Adrenal gland (tissue), 12 donors: ENCODE data around the gene SPEF1. TPM values are rescaled to one million over a fixed set of nuclear protein-coding genes. Genes with fewer than 3 reads are reported as not detected.

ENCODE experiments used
- DNase-seq, 7 donors: peaks; one replicate each; pipeline ENCODE4 v3.0.0-alpha.2; 2019 to 2020
- H3K27ac ChIP-seq, 5 donors: fragments of 200-600 bp; sonication (generic) in 4 of 5; 1 replicate in 3 of 5; 2 replicates in 2 of 5; pipeline versions ENCODE4 v1.5.1 to v1.8.0; 2016 to 2020; ENCODE audit warnings: mild to moderate bottlenecking in 1 of 5
- H3K27me3 ChIP-seq: fragments of 200-600 bp; 2 replicates; pipeline ENCODE4 v1.8.0; 2021
- H3K36me3 ChIP-seq, 2 donors: fragments of 200-600 bp; replicated peaks in 1 of 2; 1 replicate in 1 of 2; 2 replicates in 1 of 2; pipeline versions ENCODE4 v1.5.1 to v1.8.0; 2018 to 2022
- H3K4me1 ChIP-seq, 2 donors: fragments of 200-600 bp; replicated peaks in 1 of 2; 1 replicate in 1 of 2; 2 replicates in 1 of 2; pipeline versions ENCODE4 v1.5.1 to v1.8.0; 2018 to 2021
- H3K4me3 ChIP-seq, 4 donors: fragments of 200-600 bp; sonication (generic) in 3 of 4; one replicate each; pipeline ENCODE4 v1.5.1; 2016 to 2018
- H3K9me3 ChIP-seq, 3 donors: fragments of 200-600 bp; sonication (generic) in 1 of 3; replicated peaks in 1 of 3; 1 replicate in 2 of 3; 2 replicates in 1 of 3; pipeline versions ENCODE4 v1.5.1 to v1.8.0; 2016 to 2021
- CTCF ChIP-seq, 6 experiments: fragments of 450-650 bp in 4 of 6; fragments of 200-600 bp in 2 of 6; sonication (generic) in 1 of 6; IDR thresholded peaks; 1 replicate in 5 of 6; 2 replicates in 1 of 6; pipeline versions ENCODE4 v1.5.1 to v1.8.0; 2016 to 2021; ENCODE audit warnings: antibody characterized with exemption in 6 of 6, mild to moderate bottlenecking in 2 of 6, moderate library complexity in 1 of 6
- POLR2A ChIP-seq, 2 donors: fragments of 450-650 bp; IDR thresholded peaks; one replicate each; pipeline ENCODE4 v1.6.1; 2017; ENCODE audit warnings: antibody characterized with exemption in 2 of 2, mild to moderate bottlenecking in 2 of 2, moderate library complexity in 1 of 2
- WGBS, 4 donors: extraction: QIAGEN DNeasy Blood & Tissue Kit in 2 of 4; methylation state at CpG; one replicate each; pipeline versions ENCODE4 v1.1.5 to v1.1.7; 2013 to 2017; 5-methylcytosine and 5-hydroxymethylcytosine counted together
- intact Hi-C, 2 donors: fragments of 100-400 bp; cut with DNase I; formaldehyde crosslinking; loops; one replicate each; pipeline versions ENCODE4 v1.14.1 to v1.15.0; 2022 to 2023
- polyA plus RNA-seq, 3 donors: library from polyadenylated mRNA; stranded (reverse); fragments of 200-250 nt in 2 of 3; fragments of 350-450 nt in 1 of 3; fragmentation: Illumina TruSeq in 1 of 3; extraction: RNeasy Lipid Tissue Mini Kit (QIAGEN cat#74804) in 1 of 3; gene quantifications; one replicate each; pipeline ENCODE4 v1.2.3, GENCODE V29; 2013 to 2014
- total RNA-seq, 9 donors: library from RNA; depleted of rRNA in 4 of 9; stranded (reverse); fragments of >200 nt in 4 of 9; fragments of 120-200 nt in 1 of 9; fragmentation: NEBNext Ultra II Directional in 1 of 9; extraction: Animal tissue kit (Norgen Biotek cat#: 25700) in 1 of 9; gene quantifications; one replicate each; pipeline versions ENCODE4 v1.1.0 to v1.2.4, GENCODE V29; 2013 to 2023
- donor health status: healthy with polysubstance abuse.
- donor health status: Bipolar disorder and iron deficiency.
- donor health status: DM: yes; HTN: yes; CAD: no.
- donor health status: DM: no; HTN: no; CAD: no.
- donor health status: DM: no; HTN: no; CAD: no.
- donor health status: DM: yes; HTN: yes; CAD: no.

The SPEF1 gene
- total and polyA plus RNA-seq, 12 donors: 0.14 to 1.4 (median 0.38) TPM; not detected in 2

- Histone ChIP-seq H3K9me3 (no peaks in the 10 kb centered on the region), H3K4me3 (peak overlapping the region in 1 of 4 donors; percentile 44), H3K4me1 (peaks cover 0 to 5% of the 10 kb centered on the region in 2 donors), H3K27me3 (no peaks in the 10 kb centered on the region), H3K36me3 (no peaks in the 10 kb centered on the region), H3K27ac (no peak overlapping the region)
- intact Hi-C loops: no loop called here
- TF ChIP-seq POLR2A (IDR thresholded peaks at IDR 0.05): no peak
- TF ChIP-seq CTCF (IDR thresholded peaks at IDR 0.05): no peak
- WGBS, 4 donors: 35 to 68% (median 43%) methylated on average over 31 to 95 of the region's 95 CpGs
- peak; percentile 56 to 83 (median 75) for DNase-seq
Observed at GRCh38 chr20:3751675-3752385, 29.4 kb downstream of the SPEF1 start.

- H3K4me1 ChIP-seq: peaks cover 0 to 5% of the 10 kb centered on the region in 2 donors
- peak overlapping the region in 1 of 4 donors; percentile 44 for H3K4me3 ChIP-seq
- DNase-seq: no peak
- intact Hi-C loops: no loop called here
- H3K9me3 ChIP-seq: no peaks in the 10 kb centered on the region
- WGBS, 4 donors: 60 to 83% (median 73%) methylated on average over 5 to 31 of the region's 31 CpGs
- H3K27ac ChIP-seq: no peak overlapping the region
- H3K27me3 ChIP-seq: no peaks in the 10 kb centered on the region
- TF ChIP-seq POLR2A (IDR thresholded peaks at IDR 0.05): no peak
- TF ChIP-seq CTCF (IDR thresholded peaks at IDR 0.05): no peak
- H3K36me3 ChIP-seq: no peaks in the 10 kb centered on the region
Observed at GRCh38 chr20:3751305-3751674, 30.0 kb downstream of the SPEF1 start.

- 30 to 55% (median 47%) methylated on average over 4 to 72 of the region's 72 CpGs for WGBS, 4 donors
- Histone ChIP-seq H3K27me3 (no peaks in the 10 kb centered on the region), H3K27ac (no peak overlapping the region), H3K4me1 (peaks cover 0 to 5% of the 10 kb centered on the region in 2 donors), H3K36me3 (no peaks in the 10 kb centered on the region), H3K4me3 (no peak overlapping the region), H3K9me3 (no peaks in the 10 kb centered on the region)
- DNase-seq: peak in 2 of 7 donors; percentile 46 to 51
- TF ChIP-seq POLR2A (IDR thresholded peaks at IDR 0.05): no peak
- peak; percentile 47 to 73 (median 50) for TF ChIP-seq CTCF (IDR thresholded peaks at IDR 0.05)
- intact Hi-C loops: no loop called here
Observed at GRCh38 chr20:3749689-3750531, 31.3 kb downstream of the SPEF1 start.

GRCh38 chr20:3749087-3749688 lies 32.1 kb downstream of the SPEF1 start:
- Histone ChIP-seq H3K36me3 (no peaks in the 10 kb centered on the region), H3K9me3 (no peaks in the 10 kb centered on the region), H3K27ac (no peak overlapping the region), H3K4me1 (peaks cover 0 to 5% of the 10 kb centered on the region in 2 donors), H3K4me3 (no peak overlapping the region), H3K27me3 (no peaks in the 10 kb centered on the region)
- 66 to 81% (median 68%) methylated on average over 13 to 24 of the region's 24 CpGs for WGBS, 4 donors
- TF ChIP-seq POLR2A (IDR thresholded peaks at IDR 0.05): no peak
- no peak for TF ChIP-seq CTCF (IDR thresholded peaks at IDR 0.05)
- DNase-seq: no peak
- intact Hi-C loops: no loop called here
